IMR-90 (cell line): ENCODE measurements around the gene SPCS1.

ENCODE experiments used
- BHLHE40 ChIP-seq: fragments of 150-350 bp; IDR thresholded peaks from 2 replicates; pipeline ENCODE4 v1.6.1; 2016; ENCODE audit warnings: mild to moderate bottlenecking, low read depth, low read length
- POLR2A ChIP-seq: IDR thresholded peaks from 2 replicates; pipeline ENCODE4 v1.6.1; 2012; ENCODE audit warnings: mild to moderate bottlenecking, low read depth, low read length
- RFX5 ChIP-seq: IDR thresholded peaks from 2 replicates; pipeline ENCODE4 v1.8.0; 2012; ENCODE audit warnings: low read depth, mild to moderate bottlenecking, low read length, moderate library complexity
- SMC3 ChIP-seq: fragments of 150-350 bp; IDR thresholded peaks from 2 replicates; pipeline ENCODE4 v1.6.1; 2016; ENCODE audit warnings: low read depth, mild to moderate bottlenecking, antibody characterized with exemption, low read length, moderate library complexity
- TF ChIP-seq, protein P1 (sequence below): conservative IDR thresholded peaks from 2 replicates; pipeline ENCODE4 v1.5.1; 2012; ENCODE audit warnings: mild to moderate bottlenecking, low read depth, low read length, improper control_type of control experiment
- TF ChIP-seq, protein P2 (sequence below): fragments of 150-350 bp; IDR thresholded peaks from 2 replicates; pipeline ENCODE4 v1.6.1; 2016; ENCODE audit warnings: low read depth, mild to moderate bottlenecking, low read length, moderate library complexity, borderline replicate concordance

DNA sequence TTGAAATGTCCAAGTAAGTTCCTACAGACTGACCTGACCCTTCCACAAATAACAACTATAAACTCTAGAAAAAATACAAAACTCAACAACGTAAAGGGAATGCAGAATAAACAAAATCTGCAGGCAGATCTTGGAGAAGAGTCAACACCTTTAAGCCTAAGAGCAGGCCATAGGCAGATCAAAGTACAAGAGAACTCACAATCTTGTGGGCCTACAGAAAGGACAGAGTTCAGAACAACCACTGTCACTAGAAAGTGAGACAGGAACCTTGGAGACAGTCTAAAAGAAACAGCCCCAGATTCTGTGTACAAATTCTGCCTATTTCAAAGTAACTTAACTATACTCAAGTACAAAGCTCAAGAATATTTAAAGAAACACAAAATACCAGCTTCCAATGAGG lies 33.8 kb downstream of the SPCS1 start:
- TF ChIP-seq, protein P1, sequence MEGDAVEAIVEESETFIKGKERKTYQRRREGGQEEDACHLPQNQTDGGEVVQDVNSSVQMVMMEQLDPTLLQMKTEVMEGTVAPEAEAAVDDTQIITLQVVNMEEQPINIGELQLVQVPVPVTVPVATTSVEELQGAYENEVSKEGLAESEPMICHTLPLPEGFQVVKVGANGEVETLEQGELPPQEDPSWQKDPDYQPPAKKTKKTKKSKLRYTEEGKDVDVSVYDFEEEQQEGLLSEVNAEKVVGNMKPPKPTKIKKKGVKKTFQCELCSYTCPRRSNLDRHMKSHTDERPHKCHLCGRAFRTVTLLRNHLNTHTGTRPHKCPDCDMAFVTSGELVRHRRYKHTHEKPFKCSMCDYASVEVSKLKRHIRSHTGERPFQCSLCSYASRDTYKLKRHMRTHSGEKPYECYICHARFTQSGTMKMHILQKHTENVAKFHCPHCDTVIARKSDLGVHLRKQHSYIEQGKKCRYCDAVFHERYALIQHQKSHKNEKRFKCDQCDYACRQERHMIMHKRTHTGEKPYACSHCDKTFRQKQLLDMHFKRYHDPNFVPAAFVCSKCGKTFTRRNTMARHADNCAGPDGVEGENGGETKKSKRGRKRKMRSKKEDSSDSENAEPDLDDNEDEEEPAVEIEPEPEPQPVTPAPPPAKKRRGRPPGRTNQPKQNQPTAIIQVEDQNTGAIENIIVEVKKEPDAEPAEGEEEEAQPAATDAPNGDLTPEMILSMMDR = no peak
- TF ChIP-seq, protein P2, sequence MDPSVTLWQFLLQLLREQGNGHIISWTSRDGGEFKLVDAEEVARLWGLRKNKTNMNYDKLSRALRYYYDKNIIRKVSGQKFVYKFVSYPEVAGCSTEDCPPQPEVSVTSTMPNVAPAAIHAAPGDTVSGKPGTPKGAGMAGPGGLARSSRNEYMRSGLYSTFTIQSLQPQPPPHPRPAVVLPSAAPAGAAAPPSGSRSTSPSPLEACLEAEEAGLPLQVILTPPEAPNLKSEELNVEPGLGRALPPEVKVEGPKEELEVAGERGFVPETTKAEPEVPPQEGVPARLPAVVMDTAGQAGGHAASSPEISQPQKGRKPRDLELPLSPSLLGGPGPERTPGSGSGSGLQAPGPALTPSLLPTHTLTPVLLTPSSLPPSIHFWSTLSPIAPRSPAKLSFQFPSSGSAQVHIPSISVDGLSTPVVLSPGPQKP = no peak
- TF ChIP-seq SMC3 (no peak), BHLHE40 (no peak), POLR2A (no peak), RFX5 (no peak)
